NCI-H748 (cell line): ENCODE measurements around the gene SOX6.
A peak's percentile ranks its signal among the peaks of the same experiment; 100 is the strongest.

Source experiments
- DNase-seq: peaks from one replicate; lab custom pipeline; 2025; ENCODE audit not compliant: unreplicated experiment; lab: John Stamatoyannopoulos, UW

The SOX6 gene

GRCh38 chr11:16011396-16011795 lies 344.9 kb downstream of the SOX6 start:
- no peak for DNase-seq

- no peak for DNase-seq
These were observed 347.3 kb downstream of the SOX6 start for GRCh38 chr11:16009021-16009420.

GRCh38 chr11:16007514-16007913 lies 348.8 kb downstream of the SOX6 start:
- no peak for DNase-seq

- no peak for DNase-seq
These were observed 353.4 kb downstream of the SOX6 start for GRCh38 chr11:16002942-16003341.

GRCh38 chr11:16001899-16002426 lies 354.4 kb downstream of the SOX6 start:
- DNase-seq, result peak; percentile 99

- peak; percentile 65 for DNase-seq
These were observed 355.2 kb downstream of the SOX6 start for GRCh38 chr11:16001044-16001568.

- no peak for DNase-seq
These were observed 356.3 kb downstream of the SOX6 start for GRCh38 chr11:16000065-16000464.

- no peak for DNase-seq
These were observed 363.0 kb downstream of the SOX6 start for GRCh38 chr11:15993345-15993744.

- DNase-seq, result no peak
These were observed 365.1 kb downstream of the SOX6 start for GRCh38 chr11:15991215-15991614.

GRCh38 chr11:15989685-15990084 lies 366.7 kb downstream of the SOX6 start:
- no peak for DNase-seq

- no peak for DNase-seq
These were observed 367.6 kb downstream of the SOX6 start for GRCh38 chr11:15988693-15989231.

GRCh38 chr11:15988016-15988550 lies 368.3 kb downstream of the SOX6 start:
- no peak for DNase-seq

GRCh38 chr11:15987046-15987445 lies 369.3 kb downstream of the SOX6 start:
- DNase-seq, result peak; percentile 31

GRCh38 chr11:15985860-15986139 lies 370.5 kb downstream of the SOX6 start:
- no peak for DNase-seq

GRCh38 chr11:15985127-15985859 lies 371.1 kb downstream of the SOX6 start:
- no peak for DNase-seq

- no peak for DNase-seq
These were observed 375.1 kb downstream of the SOX6 start for GRCh38 chr11:15981292-15981691.

GRCh38 chr11:15977116-15977515 lies 379.2 kb downstream of the SOX6 start:
- DNase-seq, result no peak

GRCh38 chr11:15976433-15977045 lies 379.8 kb downstream of the SOX6 start:
- no peak for DNase-seq

GRCh38 chr11:15975742-15976141 lies 380.6 kb downstream of the SOX6 start:
- no peak for DNase-seq

- peak; percentile 78 for DNase-seq
These were observed 383.5 kb downstream of the SOX6 start for GRCh38 chr11:15972838-15973237.

GRCh38 chr11:15971215-15971546 lies 385.2 kb downstream of the SOX6 start:
- no peak for DNase-seq
